WERI-Rb-1 (cell line): ENCODE data around the gene NSF.

Source experiments
- DNase-seq: peaks from one replicate; pipeline ENCODE4 v3.0.0-alpha.2; 2020
- H3K27ac ChIP-seq: fragments of 250-450 bp; sonication (Bioruptor Pico); 2 replicates; pipeline ENCODE4 v1.5.1; 2020; ENCODE audit warnings: mild to moderate bottlenecking, moderate library complexity
- H3K27me3 ChIP-seq: fragments of 250-450 bp; sonication (Bioruptor Pico); 2 replicates; pipeline ENCODE4 v1.5.1; 2021; ENCODE audit warnings: mild to moderate bottlenecking, low read depth, moderate library complexity; ENCODE audit not compliant: insufficient read depth, severe bottlenecking
- H3K36me3 ChIP-seq: fragments of 250-450 bp; sonication (Bioruptor Pico); 2 replicates; pipeline ENCODE4 v1.5.1; 2020; ENCODE audit warnings: mild to moderate bottlenecking, moderate library complexity
- H3K4me3 ChIP-seq: 2 replicates; pipeline ENCODE4 v1.5.1; 2011; ENCODE audit warnings: low read depth, mild to moderate bottlenecking, control low read depth, low read length
- H3K9me3 ChIP-seq: fragments of 250-450 bp; sonication (Bioruptor Pico); 2 replicates; pipeline ENCODE4 v1.5.1; 2021; ENCODE audit warnings: mild to moderate bottlenecking, moderate library complexity; ENCODE audit not compliant: severe bottlenecking
- TF ChIP-seq, protein P1 (sequence below): IDR thresholded peaks from 2 replicates; pipeline ENCODE4 v1.5.1; 2011; ENCODE audit warnings: low read depth, mild to moderate bottlenecking, control low read depth, inconsistent platforms, low read length

NSF gene

DNA sequence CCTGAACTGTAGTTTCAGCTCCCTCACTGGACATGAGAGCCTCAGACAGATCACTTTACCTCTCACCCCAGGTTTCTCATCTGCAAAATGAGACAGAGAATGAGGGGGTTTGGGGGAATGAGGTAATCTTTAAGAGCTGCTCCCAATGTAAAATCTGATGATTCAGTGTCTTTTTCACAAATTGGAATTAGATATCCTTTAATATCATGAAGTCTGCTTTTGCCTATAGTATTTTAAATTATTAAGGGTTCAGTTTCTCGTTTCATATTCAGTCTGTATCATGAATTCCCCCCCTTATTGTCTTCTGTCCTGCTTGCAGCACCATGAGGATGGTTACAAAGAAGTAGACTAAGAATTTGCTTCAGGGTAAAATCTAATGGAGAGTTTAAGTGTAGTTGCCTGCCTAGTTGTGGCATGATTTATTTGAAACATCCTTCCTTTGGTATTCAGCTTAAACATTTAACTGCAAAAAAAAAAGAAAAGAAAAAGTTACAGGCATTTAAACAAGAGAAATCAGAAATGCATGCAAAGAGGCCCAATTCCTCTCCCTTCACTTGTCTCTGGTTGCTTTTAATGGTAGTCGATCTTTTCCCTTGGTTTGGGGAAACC is 150.8 kb downstream of the NSF start:
- DNase-seq = no peak
- no peaks in the 10 kb centered on the region for H3K27me3 ChIP-seq
- H3K27ac ChIP-seq = no peak overlapping the region
- H3K4me3 ChIP-seq = no peak overlapping the region
- TF ChIP-seq, protein P1, sequence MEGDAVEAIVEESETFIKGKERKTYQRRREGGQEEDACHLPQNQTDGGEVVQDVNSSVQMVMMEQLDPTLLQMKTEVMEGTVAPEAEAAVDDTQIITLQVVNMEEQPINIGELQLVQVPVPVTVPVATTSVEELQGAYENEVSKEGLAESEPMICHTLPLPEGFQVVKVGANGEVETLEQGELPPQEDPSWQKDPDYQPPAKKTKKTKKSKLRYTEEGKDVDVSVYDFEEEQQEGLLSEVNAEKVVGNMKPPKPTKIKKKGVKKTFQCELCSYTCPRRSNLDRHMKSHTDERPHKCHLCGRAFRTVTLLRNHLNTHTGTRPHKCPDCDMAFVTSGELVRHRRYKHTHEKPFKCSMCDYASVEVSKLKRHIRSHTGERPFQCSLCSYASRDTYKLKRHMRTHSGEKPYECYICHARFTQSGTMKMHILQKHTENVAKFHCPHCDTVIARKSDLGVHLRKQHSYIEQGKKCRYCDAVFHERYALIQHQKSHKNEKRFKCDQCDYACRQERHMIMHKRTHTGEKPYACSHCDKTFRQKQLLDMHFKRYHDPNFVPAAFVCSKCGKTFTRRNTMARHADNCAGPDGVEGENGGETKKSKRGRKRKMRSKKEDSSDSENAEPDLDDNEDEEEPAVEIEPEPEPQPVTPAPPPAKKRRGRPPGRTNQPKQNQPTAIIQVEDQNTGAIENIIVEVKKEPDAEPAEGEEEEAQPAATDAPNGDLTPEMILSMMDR = no peak
- peaks cover 19% of the 10 kb centered on the region; the same call in 1 of the 2 replicates for H3K36me3 ChIP-seq
- H3K9me3 ChIP-seq = no peaks in the 10 kb centered on the region

DNA sequence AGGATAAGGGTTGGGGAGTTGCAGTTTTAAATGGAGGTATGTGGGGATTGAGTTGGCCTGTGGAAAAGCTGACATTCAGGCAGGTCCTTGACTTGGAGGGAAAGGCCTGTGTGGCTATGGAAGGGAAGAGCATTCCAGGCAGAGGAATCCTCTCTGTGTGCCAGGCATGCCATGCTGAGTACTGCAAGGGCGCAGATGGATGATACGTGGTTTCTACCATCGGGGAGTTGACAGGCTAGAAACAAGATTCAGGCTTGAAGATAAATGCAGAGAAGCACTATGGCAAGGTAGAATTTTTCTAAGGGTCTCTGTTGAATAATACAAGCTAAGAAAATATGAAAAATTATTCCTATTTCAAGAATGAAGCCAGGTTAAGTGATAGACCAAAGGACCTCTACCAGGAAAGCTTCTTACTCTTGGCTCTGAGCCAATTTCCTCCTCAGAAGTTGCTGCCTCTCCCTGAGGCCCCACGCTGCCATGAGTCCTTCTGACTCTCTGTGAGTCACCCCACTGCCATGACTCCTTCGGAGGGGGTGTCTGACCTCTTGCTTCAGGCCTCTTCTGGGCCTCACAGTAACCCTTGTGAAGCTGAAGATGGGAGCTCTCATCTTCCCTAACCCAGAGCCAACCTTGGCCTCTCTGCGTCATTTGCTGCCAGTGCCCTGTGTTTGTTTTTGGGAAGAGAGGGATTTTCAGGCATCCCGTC is 152.2 kb downstream of the NSF start:
- TF ChIP-seq, protein P1 = no peak
- H3K27ac ChIP-seq = no peak overlapping the region
- H3K36me3 ChIP-seq = peaks cover 14% of the 10 kb centered on the region
- no peak for DNase-seq
- H3K27me3 ChIP-seq = no peaks in the 10 kb centered on the region
- no peaks in the 10 kb centered on the region for H3K9me3 ChIP-seq
- no peak overlapping the region for H3K4me3 ChIP-seq

DNA sequence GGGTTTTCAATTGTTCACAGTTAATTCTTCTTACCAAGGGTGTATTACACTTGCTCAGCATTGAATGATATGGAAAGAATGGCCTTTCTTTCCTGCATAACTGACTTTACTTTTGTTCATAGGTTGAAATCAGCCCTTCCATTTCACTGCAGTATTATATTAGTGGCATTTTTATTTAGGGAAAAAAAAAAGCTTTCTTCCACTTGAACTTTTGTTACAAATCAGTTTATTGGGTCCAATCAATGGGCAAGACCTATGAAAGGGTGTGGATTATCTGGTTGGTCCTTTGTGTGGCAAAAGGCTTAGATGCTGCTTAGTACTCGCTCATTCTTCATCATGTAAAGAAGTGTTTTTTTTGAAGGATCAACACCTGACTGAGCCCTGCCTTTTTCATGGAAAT is 154.0 kb downstream of the NSF start:
- H3K9me3 ChIP-seq = no peaks in the 10 kb centered on the region
- H3K4me3 ChIP-seq = no peak overlapping the region
- H3K27ac ChIP-seq = no peak overlapping the region
- no peaks in the 10 kb centered on the region for H3K27me3 ChIP-seq
- TF ChIP-seq, protein P1 = no peak
- DNase-seq = no peak
- H3K36me3 ChIP-seq = peaks cover 19% of the 10 kb centered on the region

- Histone ChIP-seq H3K4me3 (no peak overlapping the region), H3K27me3 (no peaks in the 10 kb centered on the region), H3K27ac (no peak overlapping the region), H3K36me3 (peaks cover 28% of the 10 kb centered on the region), H3K9me3 (no peaks in the 10 kb centered on the region)
- TF ChIP-seq, protein P1 = no peak
- DNase-seq = no peak
Observed at GRCh38 chr17:46745376-46745775, 154.9 kb downstream of the NSF start.

DNA sequence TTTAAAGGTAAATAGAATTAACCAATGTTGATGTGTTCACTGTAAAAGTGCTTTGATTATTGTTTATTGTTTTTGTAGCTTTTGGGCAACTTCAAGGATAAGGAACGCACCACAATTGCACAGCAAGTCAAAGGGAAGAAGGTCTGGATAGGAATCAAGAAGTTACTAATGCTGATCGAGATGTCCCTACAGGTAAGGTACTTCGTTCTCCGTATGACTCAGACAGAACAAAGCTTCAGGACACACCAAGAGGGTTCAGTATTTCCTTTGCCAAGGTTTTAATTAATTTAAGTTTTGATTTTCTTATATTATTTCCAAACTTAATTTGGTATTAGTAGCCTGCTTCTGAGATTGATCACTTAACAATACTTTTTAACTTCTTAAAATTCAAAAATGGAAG is 161.0 kb downstream of the NSF start:
- peaks cover 68% of the 10 kb centered on the region for H3K36me3 ChIP-seq

More for the DNA sequence above, 161.0 kb downstream of the NSF start:
- Histone ChIP-seq H3K4me3 (no peak overlapping the region), H3K27ac (no peak overlapping the region), H3K27me3 (no peaks in the 10 kb centered on the region), H3K9me3 (no peaks in the 10 kb centered on the region)
- DNase-seq = no peak
- TF ChIP-seq, protein P1 = no peak
